Activated CD4-positive, alpha-beta T cell treated with anti-CD3 and anti-CD28 coated beads for 1 hour (primary cell): ENCODE data around the gene ACOT2.

Source experiments
- DNase-seq: peaks from one replicate; pipeline ENCODE4 v3.0.0-alpha.2; 2020

The ACOT2 gene

DNA sequence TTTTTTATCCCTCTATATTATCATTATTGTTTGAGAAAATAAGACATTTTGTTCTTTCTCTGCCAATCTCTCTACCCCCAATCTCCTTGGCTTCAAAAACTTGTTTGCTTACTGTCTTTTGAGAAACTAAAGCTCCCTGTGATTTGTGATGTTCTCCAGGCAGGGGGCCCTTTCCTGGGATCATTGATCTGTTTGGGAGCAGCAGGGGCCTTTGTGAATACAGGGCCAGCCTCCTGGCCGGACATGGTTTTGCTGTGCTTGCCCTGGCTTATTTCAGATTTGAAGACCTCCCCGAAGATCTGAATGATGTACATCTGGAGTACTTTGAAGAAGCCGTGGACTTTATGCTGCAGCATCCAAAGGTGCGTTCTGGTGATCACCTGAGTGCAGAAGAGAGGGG lies 47.8 kb downstream of the ACOT2 start:
- DNase-seq: no peak

DNA sequence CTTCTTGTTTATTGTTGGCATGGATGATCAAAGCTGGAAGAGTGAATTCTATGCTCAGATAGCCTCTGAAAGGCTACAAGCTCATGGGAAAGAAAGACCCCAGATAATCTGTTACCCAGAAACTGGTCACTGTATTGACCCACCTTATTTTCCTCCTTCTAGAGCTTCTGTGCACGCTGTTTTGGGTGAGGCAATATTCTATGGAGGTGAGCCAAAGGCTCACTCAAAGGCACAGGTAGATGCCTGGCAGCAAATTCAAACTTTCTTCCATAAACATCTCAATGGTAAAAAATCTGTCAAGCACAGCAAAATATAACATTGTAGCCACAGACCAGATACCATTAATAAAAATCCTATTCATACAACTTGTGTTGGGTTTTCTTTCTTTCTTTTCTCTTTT lies 50.5 kb downstream of the ACOT2 start:
- no peak for DNase-seq

DNA sequence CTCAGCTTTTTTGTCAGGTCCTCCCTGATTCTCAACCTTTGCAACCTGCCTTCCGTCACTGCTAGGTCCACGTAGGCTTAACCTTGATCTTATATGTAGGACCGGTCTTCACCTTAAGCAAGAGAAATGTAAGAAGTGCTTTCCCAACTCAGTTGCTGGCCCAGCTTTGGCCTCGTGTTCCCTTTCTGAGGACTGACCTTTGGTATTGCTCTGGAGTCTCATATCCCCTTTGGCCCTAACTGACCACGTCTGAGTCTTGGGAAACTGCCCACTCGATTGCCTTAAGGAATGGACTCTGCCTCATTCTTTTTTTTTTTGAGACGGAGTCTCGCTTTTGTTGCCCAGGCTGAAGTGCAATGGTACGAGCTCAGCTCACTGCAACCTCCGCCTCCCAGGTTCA lies 51.3 kb downstream of the ACOT2 start:
- no peak for DNase-seq

DNA sequence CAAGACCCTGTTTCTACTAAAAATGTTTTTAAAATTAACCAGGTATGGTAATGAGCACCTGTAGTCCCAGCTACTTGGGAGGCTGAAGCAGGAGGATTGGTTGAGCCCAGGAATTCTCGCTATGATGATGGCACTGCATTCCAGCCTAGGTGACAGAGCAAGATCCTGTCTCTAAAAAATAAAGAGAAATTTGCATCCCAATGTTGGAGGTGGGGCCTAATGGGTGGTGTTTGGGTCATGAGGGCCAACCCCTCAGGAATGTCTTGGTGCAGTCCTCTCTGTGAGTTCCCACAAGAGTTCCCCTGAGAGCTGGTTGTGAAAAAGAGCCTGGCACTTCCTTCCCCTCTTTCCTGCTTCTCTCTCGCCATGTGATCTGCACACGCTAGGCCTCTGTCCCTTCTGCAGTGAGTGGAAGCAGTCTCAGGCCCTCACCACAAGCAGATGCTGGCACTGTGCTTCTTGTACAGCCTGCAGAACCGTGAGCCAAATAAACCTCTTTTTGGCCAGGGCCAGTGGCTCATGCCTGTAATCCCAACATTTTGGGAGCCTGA lies 54.6 kb downstream of the ACOT2 start:
- DNase-seq: no peak
